NCI-H1092 treated with DMSO at 0.1 percent for 48 hours (cell line): Measurements from ENCODE around the gene SSTR5.

Source experiments
- DNase-seq: peaks from one replicate; lab custom pipeline; 2025; lab: John Stamatoyannopoulos, UW

SSTR5 gene

DNA sequence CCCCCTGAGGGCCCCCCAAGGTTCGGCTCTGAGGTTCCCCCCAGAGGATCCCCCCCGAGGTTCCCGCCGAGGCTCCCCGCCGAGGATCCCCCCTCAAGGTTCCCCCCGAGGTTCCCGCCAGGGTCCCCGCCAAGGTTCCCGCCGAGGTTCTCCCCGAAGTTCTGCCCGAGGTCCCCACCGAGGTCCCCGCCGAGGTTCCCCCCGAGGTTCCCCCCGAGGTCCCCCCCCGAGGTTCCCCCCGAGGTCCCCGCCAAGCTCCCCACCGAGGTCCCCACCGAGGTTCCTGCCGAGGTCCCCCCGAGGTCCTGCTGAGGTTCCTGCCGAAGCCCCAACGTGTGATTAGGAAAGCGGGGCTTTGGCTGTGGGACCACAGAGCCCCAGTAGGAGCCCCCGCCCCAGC lies 32.2 kb upstream of the SSTR5 start:
- DNase-seq: no peak

GRCh38 chr16:1042049-1042744 lies 30.4 kb upstream of the SSTR5 start:
- DNase-seq: no peak

DNA sequence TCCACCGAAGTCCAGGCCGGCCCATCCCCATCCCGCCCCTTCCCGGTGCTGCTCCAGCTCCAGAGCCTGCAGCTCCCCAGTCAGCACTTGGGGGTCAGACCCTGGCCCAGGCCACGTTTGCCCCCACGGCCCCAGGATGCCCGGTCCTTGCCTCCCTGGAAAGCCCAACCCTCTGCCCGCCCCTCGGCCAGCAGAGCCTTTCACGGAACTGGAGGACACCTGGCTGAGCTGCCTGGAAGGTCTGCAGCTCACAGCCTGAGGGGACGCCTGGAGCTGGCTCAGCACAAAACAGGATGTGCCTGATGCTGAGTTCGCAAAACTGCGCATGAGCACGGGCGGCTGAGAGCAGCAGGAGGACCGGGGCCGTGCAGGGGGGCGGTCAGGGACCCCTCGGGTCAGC lies 29.7 kb upstream of the SSTR5 start:
- no peak for DNase-seq

- DNase-seq: no peak
Observed at GRCh38 chr16:1043881-1044451, 28.6 kb upstream of the SSTR5 start.

GRCh38 chr16:1044460-1045309 lies 27.9 kb upstream of the SSTR5 start:
- no peak for DNase-seq

- no peak for DNase-seq
Observed at GRCh38 chr16:1045310-1045992, 27.1 kb upstream of the SSTR5 start.

- DNase-seq: no peak
Observed at GRCh38 chr16:1045993-1046911, 26.3 kb upstream of the SSTR5 start.

- no peak for DNase-seq
Observed at GRCh38 chr16:1047123-1047522, 25.4 kb upstream of the SSTR5 start.

DNA sequence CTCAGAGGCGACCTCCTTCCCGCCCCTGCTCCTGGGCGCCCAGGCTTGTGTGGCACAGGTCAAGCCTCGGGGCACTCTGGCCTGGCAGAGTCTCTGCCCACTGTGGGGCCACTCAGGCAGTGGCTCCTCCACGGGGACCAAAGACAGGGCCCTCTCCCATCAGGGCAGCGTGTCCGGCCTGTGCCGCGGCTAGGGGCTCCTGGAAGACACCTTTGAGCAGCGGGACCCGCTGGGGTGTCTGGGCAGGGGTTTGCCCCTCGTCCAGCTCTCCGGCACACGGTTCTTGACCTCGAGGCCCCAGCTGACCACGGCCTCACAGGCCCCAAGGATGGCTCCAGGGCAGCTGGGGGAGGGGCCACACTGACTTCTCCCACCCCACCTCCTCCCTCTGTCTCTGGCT lies 24.7 kb upstream of the SSTR5 start:
- no peak for DNase-seq

GRCh38 chr16:1048442-1049112 lies 24.0 kb upstream of the SSTR5 start:
- DNase-seq: peak; percentile 42

DNA sequence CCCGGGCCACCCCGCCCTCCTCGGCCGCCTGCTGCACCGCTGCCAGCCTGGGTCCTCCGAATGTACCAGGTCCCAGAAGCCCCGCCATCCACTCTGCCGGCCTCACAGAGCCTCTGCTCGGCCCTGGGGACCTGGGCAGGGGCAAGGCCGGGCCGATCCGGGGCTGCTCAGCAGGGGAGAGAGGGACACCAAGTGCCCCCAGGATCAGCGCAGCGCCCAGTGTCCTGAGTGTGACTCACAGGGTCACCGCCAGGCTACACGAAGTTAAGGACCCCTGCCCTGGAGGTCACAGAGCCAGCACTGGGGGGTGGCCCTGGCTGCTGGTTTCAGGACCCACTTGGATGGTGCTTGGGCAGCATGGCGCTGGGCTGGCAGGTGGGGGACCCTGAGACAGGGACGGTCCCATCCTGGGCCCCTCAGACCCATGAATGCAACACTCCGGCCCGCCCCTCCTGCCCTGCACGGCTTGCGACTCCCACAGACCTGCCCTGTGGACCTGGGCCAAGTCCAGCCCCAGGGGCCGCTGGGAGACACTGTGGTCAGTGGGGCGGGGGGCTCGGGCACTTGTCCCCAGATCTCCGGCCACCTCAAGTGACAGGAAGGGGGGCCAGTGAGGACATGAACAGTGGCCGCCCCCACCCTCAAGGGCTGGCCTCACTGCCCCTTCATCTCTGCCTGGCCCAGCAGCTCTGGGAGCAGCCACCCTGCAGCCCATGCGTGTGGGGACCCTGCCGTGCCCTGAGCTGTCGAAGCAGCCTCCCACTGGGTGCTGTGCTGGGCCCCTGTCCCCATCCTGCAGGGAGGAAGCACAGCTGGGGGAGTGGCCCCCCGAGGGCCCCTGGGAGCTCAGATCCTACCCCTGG lies 23.2 kb upstream of the SSTR5 start:
- DNase-seq: no peak

GRCh38 chr16:1049976-1050247 lies 22.6 kb upstream of the SSTR5 start:
- no peak for DNase-seq

GRCh38 chr16:1050516-1050915 lies 22.0 kb upstream of the SSTR5 start:
- DNase-seq: no peak

DNA sequence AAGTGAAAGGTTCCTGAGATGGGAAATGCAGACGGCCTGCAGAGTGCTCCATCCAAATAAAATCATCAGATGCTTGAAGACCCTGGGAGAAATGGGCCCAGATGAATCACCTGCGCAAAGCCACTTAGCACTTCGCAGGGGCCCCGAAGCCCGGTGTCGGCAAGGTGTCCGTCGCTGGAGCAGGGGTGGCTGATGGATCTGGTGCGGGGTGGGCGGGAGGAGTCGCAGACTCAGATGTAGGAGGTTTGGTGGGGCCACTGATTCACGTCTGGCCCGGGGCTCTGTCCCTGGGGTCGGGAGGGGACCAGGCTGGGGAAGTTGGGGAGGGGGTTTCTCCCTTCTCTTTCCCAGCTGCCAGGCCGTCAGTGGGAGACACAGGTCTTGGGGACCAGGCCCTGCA lies 21.6 kb upstream of the SSTR5 start:
- DNase-seq: no peak

- DNase-seq: no peak
Observed at GRCh38 chr16:1051446-1051845, 21.1 kb upstream of the SSTR5 start.

GRCh38 chr16:1052721-1053120 lies 19.8 kb upstream of the SSTR5 start:
- peak; percentile 21 for DNase-seq

- no peak for DNase-seq
Observed at GRCh38 chr16:1053121-1053521, 19.4 kb upstream of the SSTR5 start.

DNA sequence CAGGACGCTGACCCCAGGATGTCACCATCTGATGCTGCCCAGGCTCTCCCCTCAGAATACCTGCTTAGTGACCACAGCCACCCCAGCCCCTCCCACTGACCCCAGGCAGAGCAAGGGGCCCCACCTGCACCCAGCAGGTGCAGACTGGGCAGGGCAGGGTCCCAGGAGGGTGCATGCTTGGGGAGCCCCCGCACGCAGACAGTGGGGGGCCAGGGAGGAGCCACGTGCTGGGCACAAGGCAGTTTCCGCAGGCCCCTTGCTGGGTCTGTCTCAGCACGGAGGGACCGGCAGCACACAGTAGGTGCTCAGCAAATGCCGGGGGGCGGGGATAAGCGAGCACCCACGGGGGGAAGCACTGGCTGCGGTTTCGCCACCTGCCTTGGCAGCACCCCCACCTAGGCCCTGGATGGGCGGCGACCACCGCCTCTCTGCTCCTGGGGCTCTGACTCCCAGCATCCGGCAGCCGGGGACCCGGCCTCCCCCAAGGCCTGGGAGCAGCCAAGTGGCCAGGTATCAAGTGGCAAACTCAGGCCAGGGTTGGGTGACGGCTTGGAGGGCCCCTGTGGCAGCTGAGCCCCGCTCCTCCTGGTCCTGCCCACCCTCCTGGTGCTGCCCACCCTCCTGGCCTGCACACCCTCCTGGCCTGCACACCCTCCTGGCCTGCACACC lies 18.7 kb upstream of the SSTR5 start:
- no peak for DNase-seq

GRCh38 chr16:1054660-1055556 lies 17.6 kb upstream of the SSTR5 start:
- DNase-seq: no peak
